A673 (cell line): Measurements from ENCODE around the gene NRXN3.

Experiments used
- EZH2 ChIP-seq: fragments of 200-600 bp; sonication (generic); IDR thresholded peaks from 2 replicates; pipeline ENCODE4 v1.6.1; 2017; ENCODE audit warnings: borderline replicate concordance, low read depth, mild to moderate bottlenecking, mixed read lengths, antibody characterized with exemption, low read length; ENCODE audit not compliant: poor library complexity, severe bottlenecking
- TF ChIP-seq, protein P1 (sequence below): fragments of 300-800, 200-600 bp; sonication (generic); conservative IDR thresholded peaks from 2 replicates; pipeline ENCODE4 v1.5.1; 2017; ENCODE audit warnings: low read depth, mild to moderate bottlenecking, antibody characterized with exemption, low read length, moderate library complexity, mixed read lengths

DNA sequence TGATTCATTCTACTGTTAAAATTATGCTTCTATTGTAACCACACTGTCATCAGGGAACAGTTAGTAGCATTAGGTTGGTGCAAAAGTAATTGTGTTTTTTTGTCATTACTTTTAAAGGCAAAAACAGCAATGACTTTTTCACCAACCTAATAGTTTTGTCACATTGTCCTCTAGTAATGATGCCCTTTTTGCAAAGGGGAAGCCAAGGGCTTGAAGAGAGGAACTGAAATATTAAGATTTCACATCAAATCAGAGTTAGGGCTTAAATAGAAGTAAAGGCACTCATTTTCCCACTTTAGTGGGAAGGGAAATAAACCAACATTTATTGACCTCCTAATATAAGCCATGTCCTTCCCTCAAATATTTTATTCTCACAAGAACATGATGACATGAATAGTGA, 273.7 kb downstream of the NRXN3 start:
- TF ChIP-seq, protein P1, sequence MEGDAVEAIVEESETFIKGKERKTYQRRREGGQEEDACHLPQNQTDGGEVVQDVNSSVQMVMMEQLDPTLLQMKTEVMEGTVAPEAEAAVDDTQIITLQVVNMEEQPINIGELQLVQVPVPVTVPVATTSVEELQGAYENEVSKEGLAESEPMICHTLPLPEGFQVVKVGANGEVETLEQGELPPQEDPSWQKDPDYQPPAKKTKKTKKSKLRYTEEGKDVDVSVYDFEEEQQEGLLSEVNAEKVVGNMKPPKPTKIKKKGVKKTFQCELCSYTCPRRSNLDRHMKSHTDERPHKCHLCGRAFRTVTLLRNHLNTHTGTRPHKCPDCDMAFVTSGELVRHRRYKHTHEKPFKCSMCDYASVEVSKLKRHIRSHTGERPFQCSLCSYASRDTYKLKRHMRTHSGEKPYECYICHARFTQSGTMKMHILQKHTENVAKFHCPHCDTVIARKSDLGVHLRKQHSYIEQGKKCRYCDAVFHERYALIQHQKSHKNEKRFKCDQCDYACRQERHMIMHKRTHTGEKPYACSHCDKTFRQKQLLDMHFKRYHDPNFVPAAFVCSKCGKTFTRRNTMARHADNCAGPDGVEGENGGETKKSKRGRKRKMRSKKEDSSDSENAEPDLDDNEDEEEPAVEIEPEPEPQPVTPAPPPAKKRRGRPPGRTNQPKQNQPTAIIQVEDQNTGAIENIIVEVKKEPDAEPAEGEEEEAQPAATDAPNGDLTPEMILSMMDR, result no peak
- no peak for TF ChIP-seq EZH2
